HG02571 (cell line): Measurements from ENCODE around the gene PHOX2A.

Experiments used
- ATAC-seq: cut with Tn5 transposase; IDR thresholded peaks from one replicate; pipeline ENCODE4 v1.9.1; 2021; ENCODE audit warnings: mild to moderate bottlenecking, moderate library complexity; ENCODE audit not compliant: unreplicated experiment

PHOX2A gene

DNA sequence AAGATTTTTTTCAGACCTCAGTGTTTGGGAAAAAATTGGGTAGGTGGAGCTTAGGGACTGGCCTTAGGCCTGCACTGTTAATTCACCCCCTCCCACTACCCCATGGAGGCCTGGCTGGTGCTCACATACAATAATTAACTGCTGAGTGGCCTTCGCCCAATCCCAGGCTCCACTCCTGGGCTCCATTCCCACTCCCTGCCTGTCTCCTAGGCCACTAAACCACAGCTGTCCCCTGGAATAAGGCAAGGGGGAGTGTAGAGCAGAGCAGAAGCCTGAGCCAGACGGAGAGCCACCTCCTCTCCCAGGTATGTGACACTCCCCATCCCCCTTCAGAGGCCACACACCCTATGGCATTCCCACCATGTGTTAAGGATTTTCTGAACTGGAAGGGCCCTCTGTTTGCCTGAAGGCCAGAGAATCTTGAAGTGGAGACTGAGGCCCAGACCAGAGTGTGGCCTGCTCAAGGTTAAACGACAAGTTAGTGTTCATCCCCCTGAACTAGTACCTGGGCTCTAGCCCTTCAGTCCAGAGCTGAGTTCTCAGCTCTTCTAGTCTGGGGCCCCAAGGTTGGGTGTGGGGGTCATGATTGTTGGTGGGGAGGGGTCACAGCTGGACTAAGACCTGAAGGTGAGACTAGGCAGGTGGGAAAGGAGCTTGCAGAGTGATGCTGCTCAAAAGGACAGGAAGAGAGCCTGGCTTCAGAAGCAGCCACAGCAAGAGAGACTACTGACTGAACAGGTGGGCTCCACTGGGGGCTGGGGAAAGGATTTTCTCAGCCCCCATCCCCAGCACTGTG, 54.3 kb downstream of the PHOX2A start:
- ATAC-seq: no peak
